Adrenal gland (tissue), 5 donors: ENCODE data around the gene SNX8.

Source experiments
- POLR2A ChIP-seq, 2 donors: fragments of 450-650 bp; IDR thresholded peaks; one replicate each; pipeline ENCODE4 v1.6.1; 2017; ENCODE audit warnings: antibody characterized with exemption in 2 of 2, mild to moderate bottlenecking in 2 of 2, moderate library complexity in 1 of 2
- TF ChIP-seq, protein P1 (sequence below), 6 experiments: fragments of 450-650 bp in 4 of 6; fragments of 200-600 bp in 2 of 6; sonication (generic) in 1 of 6; IDR thresholded peaks; 1 replicate in 5 of 6; 2 replicates in 1 of 6; pipeline versions ENCODE4 v1.5.1 to v1.8.0; 2016 to 2021; ENCODE audit warnings: antibody characterized with exemption in 6 of 6, mild to moderate bottlenecking in 2 of 6, moderate library complexity in 1 of 6
- donor health status: DM: no; HTN: no; CAD: no.

DNA sequence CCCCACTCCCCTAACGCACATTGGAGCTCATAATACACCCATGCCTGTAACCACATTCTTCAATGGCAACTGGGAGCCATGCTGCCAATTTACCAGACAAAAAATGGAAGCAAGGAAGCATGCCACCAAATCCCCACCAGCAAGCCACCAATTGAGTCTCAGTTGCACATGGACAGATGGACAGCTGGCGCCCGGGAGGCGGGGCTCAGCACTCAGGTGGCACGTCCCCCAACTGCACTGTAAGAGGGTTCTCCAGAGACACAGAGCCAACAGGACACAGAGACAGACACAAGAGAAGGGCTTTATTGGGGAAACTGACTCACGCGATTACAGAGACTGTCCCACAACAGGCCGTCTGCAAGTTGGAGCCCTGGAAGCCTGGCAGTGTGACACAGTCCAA is 84.0 kb downstream of the SNX8 start:
- TF ChIP-seq, protein P1, sequence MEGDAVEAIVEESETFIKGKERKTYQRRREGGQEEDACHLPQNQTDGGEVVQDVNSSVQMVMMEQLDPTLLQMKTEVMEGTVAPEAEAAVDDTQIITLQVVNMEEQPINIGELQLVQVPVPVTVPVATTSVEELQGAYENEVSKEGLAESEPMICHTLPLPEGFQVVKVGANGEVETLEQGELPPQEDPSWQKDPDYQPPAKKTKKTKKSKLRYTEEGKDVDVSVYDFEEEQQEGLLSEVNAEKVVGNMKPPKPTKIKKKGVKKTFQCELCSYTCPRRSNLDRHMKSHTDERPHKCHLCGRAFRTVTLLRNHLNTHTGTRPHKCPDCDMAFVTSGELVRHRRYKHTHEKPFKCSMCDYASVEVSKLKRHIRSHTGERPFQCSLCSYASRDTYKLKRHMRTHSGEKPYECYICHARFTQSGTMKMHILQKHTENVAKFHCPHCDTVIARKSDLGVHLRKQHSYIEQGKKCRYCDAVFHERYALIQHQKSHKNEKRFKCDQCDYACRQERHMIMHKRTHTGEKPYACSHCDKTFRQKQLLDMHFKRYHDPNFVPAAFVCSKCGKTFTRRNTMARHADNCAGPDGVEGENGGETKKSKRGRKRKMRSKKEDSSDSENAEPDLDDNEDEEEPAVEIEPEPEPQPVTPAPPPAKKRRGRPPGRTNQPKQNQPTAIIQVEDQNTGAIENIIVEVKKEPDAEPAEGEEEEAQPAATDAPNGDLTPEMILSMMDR (IDR thresholded peaks at IDR 0.05), result no peak
- TF ChIP-seq POLR2A (IDR thresholded peaks at IDR 0.05), result no peak
